ENCODE measurements around the gene ADGRV1. TPM values are rescaled to one million over a fixed set of nuclear protein-coding genes. Genes with fewer than 3 reads are reported as not detected.

Gene ADGRV1
- total RNA-seq, 4 donors from 2014 or later = 0.28 to 6.5 (median 3.7) TPM

GRCh38 chr5:91162534-91163381 is 604.2 kb downstream of the ADGRV1 start:
- no peaks in the 10 kb centered on the region for H3K9me3 ChIP-seq
- H3K36me3 ChIP-seq = no peaks in the 10 kb centered on the region
- H3K27me3 ChIP-seq = no peaks in the 10 kb centered on the region
- no peak for TF ChIP-seq CTCF (IDR thresholded peaks at IDR 0.05)
- no peak for TF ChIP-seq POLR2A (IDR thresholded peaks at IDR 0.05)
- peaks cover 0 to 14% (median 0%) of the 10 kb centered on the region in 4 donors for H3K4me1 ChIP-seq
- no peak overlapping the region for H3K4me3 ChIP-seq
- peak in 1 of 3 donors; percentile 77 for DNase-seq
- H3K27ac ChIP-seq = peak overlapping the region in 3 of 4 donors; percentile 31 to 57 (median 43)

GRCh38 chr5:91164424-91164823 is 605.8 kb downstream of the ADGRV1 start:
- H3K27me3 ChIP-seq = no peaks in the 10 kb centered on the region
- H3K4me1 ChIP-seq = peaks cover 0 to 14% (median 0%) of the 10 kb centered on the region in 4 donors
- H3K4me3 ChIP-seq = no peak overlapping the region
- H3K9me3 ChIP-seq = no peaks in the 10 kb centered on the region
- no peak for DNase-seq
- H3K36me3 ChIP-seq = no peaks in the 10 kb centered on the region
- TF ChIP-seq POLR2A (IDR thresholded peaks at IDR 0.05) (no peak), CTCF (IDR thresholded peaks at IDR 0.05) (no peak)
- no peak overlapping the region for H3K27ac ChIP-seq

- Histone ChIP-seq H3K27me3 (no peaks in the 10 kb centered on the region), H3K4me1 (peaks cover 0 to 14% (median 0%) of the 10 kb centered on the region in 4 donors), H3K9me3 (no peaks in the 10 kb centered on the region), H3K36me3 (no peaks in the 10 kb centered on the region), H3K27ac (no peak overlapping the region), H3K4me3 (no peak overlapping the region)
- TF ChIP-seq CTCF (IDR thresholded peaks at IDR 0.05) (no peak), POLR2A (IDR thresholded peaks at IDR 0.05) (no peak)
- no peak for DNase-seq
Observed at GRCh38 chr5:91166059-91166807, 607.6 kb downstream of the ADGRV1 start.

GRCh38 chr5:91168859-91169258 is 610.3 kb downstream of the ADGRV1 start:
- Histone ChIP-seq H3K4me3 (no peak overlapping the region), H3K27ac (no peak overlapping the region), H3K27me3 (no peaks in the 10 kb centered on the region), H3K9me3 (no peaks in the 10 kb centered on the region), H3K4me1 (no peaks in the 10 kb centered on the region), H3K36me3 (no peaks in the 10 kb centered on the region)
- DNase-seq = no peak
- no peak for TF ChIP-seq CTCF (IDR thresholded peaks at IDR 0.05)
- no peak for TF ChIP-seq POLR2A (IDR thresholded peaks at IDR 0.05)

- Histone ChIP-seq H3K9me3 (no peaks in the 10 kb centered on the region), H3K4me1 (no peaks in the 10 kb centered on the region), H3K27ac (no peak overlapping the region), H3K4me3 (no peak overlapping the region), H3K27me3 (no peaks in the 10 kb centered on the region), H3K36me3 (no peaks in the 10 kb centered on the region)
- no peak for TF ChIP-seq POLR2A (IDR thresholded peaks at IDR 0.05)
- no peak for TF ChIP-seq CTCF (IDR thresholded peaks at IDR 0.05)
- no peak for DNase-seq
Observed at GRCh38 chr5:91170266-91170665, 611.7 kb downstream of the ADGRV1 start.

All from Peyer's patch (tissue), 4 donors.